ENCODE results near the gene MB.

The MB gene

GRCh38 chr22:35609261-35609660 lies 7.9 kb downstream of the MB start:
- DNase-seq (ENCODE audit: low read depth, low spot score) = no peak
- TF ChIP-seq YY1 (IDR thresholded peaks at IDR 0.05; ENCODE audit: insufficient read depth, insufficient read length) (no peak), ZNF274 (IDR thresholded peaks at IDR 0.05; ENCODE audit: low read depth, low read length) (no peak), SUZ12 (IDR thresholded peaks at IDR 0.05; ENCODE audit: extremely low read depth, insufficient read depth, insufficient read length) (no peak)
- H3K4me3 ChIP-seq (ENCODE audit: insufficient read length, low read depth) = no peak overlapping the region
- peaks cover 2% of the 10 kb centered on the region for H3K4me1 ChIP-seq (ENCODE audit: insufficient read depth, insufficient read length)
- H3K27me3 ChIP-seq (ENCODE audit: insufficient read depth, insufficient read length) = no peaks in the 10 kb centered on the region
- H3K9me3 ChIP-seq (ENCODE audit: insufficient read depth, low read length) = no peaks in the 10 kb centered on the region
- H3K9ac ChIP-seq (ENCODE audit: insufficient read length, low read depth) = no peak overlapping the region
- no peaks in the 10 kb centered on the region for H3K36me3 ChIP-seq (ENCODE audit: insufficient read depth, insufficient read length, low read length)

- DNase-seq (ENCODE audit: low read depth, low spot score) = no peak
- H3K4me1 ChIP-seq (ENCODE audit: insufficient read depth, insufficient read length) = no peaks in the 10 kb centered on the region
- TF ChIP-seq SUZ12 (IDR thresholded peaks at IDR 0.05; ENCODE audit: extremely low read depth, insufficient read depth, insufficient read length) = no peak
- TF ChIP-seq ZNF274 (IDR thresholded peaks at IDR 0.05; ENCODE audit: low read depth, low read length) = no peak
- no peak for TF ChIP-seq YY1 (IDR thresholded peaks at IDR 0.05; ENCODE audit: insufficient read depth, insufficient read length)
- no peaks in the 10 kb centered on the region for H3K36me3 ChIP-seq (ENCODE audit: insufficient read depth, insufficient read length, low read length)
- H3K4me3 ChIP-seq (ENCODE audit: insufficient read length, low read depth) = no peak overlapping the region
- H3K9me3 ChIP-seq (ENCODE audit: insufficient read depth, low read length) = no peaks in the 10 kb centered on the region
- no peak overlapping the region for H3K9ac ChIP-seq (ENCODE audit: insufficient read length, low read depth)
- H3K27me3 ChIP-seq (ENCODE audit: insufficient read depth, insufficient read length) = no peaks in the 10 kb centered on the region
Observed at GRCh38 chr22:35608088-35608487, 9.0 kb downstream of the MB start.

- Histone ChIP-seq H3K4me1 (ENCODE audit: insufficient read depth, insufficient read length) (no peaks in the 10 kb centered on the region), H3K36me3 (ENCODE audit: insufficient read depth, insufficient read length, low read length) (no peaks in the 10 kb centered on the region), H3K9ac (ENCODE audit: insufficient read length, low read depth) (no peak overlapping the region), H3K4me3 (ENCODE audit: insufficient read length, low read depth) (no peak overlapping the region), H3K9me3 (ENCODE audit: insufficient read depth, low read length) (no peaks in the 10 kb centered on the region), H3K27me3 (ENCODE audit: insufficient read depth, insufficient read length) (no peaks in the 10 kb centered on the region)
- no peak for DNase-seq (ENCODE audit: low read depth, low spot score)
- no peak for TF ChIP-seq ZNF274 (IDR thresholded peaks at IDR 0.05; ENCODE audit: low read depth, low read length)
- no peak for TF ChIP-seq YY1 (IDR thresholded peaks at IDR 0.05; ENCODE audit: insufficient read depth, insufficient read length)
- TF ChIP-seq SUZ12 (IDR thresholded peaks at IDR 0.05; ENCODE audit: extremely low read depth, insufficient read depth, insufficient read length) = no peak
Observed at GRCh38 chr22:35606916-35607315, 10.2 kb downstream of the MB start.

DNA sequence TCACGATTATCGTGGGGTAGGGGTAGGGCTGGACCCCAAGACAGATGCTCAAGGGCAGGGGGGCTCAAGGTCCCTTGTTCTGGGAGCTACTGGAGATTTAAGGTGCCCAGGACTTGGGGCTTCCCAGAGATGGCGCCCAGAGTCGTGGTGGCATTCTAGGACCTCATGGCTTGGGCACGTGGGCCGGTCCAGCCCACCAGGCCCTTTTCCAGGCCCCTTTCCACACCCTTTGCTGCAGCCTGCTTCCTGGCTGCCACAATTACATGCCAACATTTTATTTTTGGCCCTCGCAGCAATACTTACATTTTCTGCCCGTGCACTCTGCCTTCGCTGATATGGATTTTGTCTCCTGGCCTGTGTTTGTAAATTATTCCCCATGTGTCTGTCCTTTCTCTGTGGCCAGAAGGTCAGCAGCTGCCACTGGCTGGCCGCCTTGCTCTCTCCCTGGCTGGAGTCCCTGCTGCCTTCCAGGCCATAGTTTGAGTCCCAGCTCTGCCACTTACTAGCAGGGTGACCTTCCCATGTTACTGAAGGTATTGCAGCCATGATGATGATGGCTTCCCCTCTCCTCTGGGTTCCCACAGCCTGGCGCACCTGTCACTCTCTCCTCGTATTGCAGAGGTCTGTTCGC lies 11.2 kb downstream of the MB start:
- H3K9ac ChIP-seq (ENCODE audit: insufficient read length, low read depth) = no peak overlapping the region
- H3K27me3 ChIP-seq (ENCODE audit: insufficient read depth, insufficient read length) = no peaks in the 10 kb centered on the region
- no peak for DNase-seq (ENCODE audit: low read depth, low spot score)
- TF ChIP-seq SUZ12 (IDR thresholded peaks at IDR 0.05; ENCODE audit: extremely low read depth, insufficient read depth, insufficient read length) = no peak
- TF ChIP-seq ZNF274 (IDR thresholded peaks at IDR 0.05; ENCODE audit: low read depth, low read length) = no peak
- no peak for TF ChIP-seq YY1 (IDR thresholded peaks at IDR 0.05; ENCODE audit: insufficient read depth, insufficient read length)
- no peak overlapping the region for H3K4me3 ChIP-seq (ENCODE audit: insufficient read length, low read depth)
- H3K4me1 ChIP-seq (ENCODE audit: insufficient read depth, insufficient read length) = no peaks in the 10 kb centered on the region
- H3K36me3 ChIP-seq (ENCODE audit: insufficient read depth, insufficient read length, low read length) = no peaks in the 10 kb centered on the region
- H3K9me3 ChIP-seq (ENCODE audit: insufficient read depth, low read length) = no peaks in the 10 kb centered on the region

DNA sequence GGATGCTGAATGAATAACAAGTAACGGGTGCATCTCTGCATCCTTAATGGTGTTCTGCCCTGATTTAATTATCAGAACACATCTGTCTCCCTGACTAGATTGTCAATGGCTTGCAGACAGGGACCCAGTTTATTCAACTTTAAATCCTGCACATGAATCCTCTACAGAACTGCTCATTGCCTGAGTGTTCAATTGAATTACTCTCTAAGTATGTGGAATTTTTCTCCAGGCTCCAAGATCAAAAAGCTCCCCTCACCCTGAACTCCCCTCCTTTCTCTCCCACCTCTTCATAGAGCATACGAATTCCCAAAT lies 11.8 kb downstream of the MB start:
- Histone ChIP-seq H3K9me3 (ENCODE audit: insufficient read depth, low read length) (no peaks in the 10 kb centered on the region), H3K36me3 (ENCODE audit: insufficient read depth, insufficient read length, low read length) (no peaks in the 10 kb centered on the region), H3K4me3 (ENCODE audit: insufficient read length, low read depth) (no peak overlapping the region), H3K27me3 (ENCODE audit: insufficient read depth, insufficient read length) (no peaks in the 10 kb centered on the region), H3K9ac (ENCODE audit: insufficient read length, low read depth) (no peak overlapping the region), H3K4me1 (ENCODE audit: insufficient read depth, insufficient read length) (no peaks in the 10 kb centered on the region)
- DNase-seq (ENCODE audit: low read depth, low spot score) = no peak
- TF ChIP-seq ZNF274 (IDR thresholded peaks at IDR 0.05; ENCODE audit: low read depth, low read length) = no peak
- no peak for TF ChIP-seq YY1 (IDR thresholded peaks at IDR 0.05; ENCODE audit: insufficient read depth, insufficient read length)
- no peak for TF ChIP-seq SUZ12 (IDR thresholded peaks at IDR 0.05; ENCODE audit: extremely low read depth, insufficient read depth, insufficient read length)

- Histone ChIP-seq H3K4me1 (ENCODE audit: insufficient read depth, insufficient read length) (no peaks in the 10 kb centered on the region), H3K9ac (ENCODE audit: insufficient read length, low read depth) (no peak overlapping the region), H3K9me3 (ENCODE audit: insufficient read depth, low read length) (no peaks in the 10 kb centered on the region), H3K36me3 (ENCODE audit: insufficient read depth, insufficient read length, low read length) (no peaks in the 10 kb centered on the region), H3K4me3 (ENCODE audit: insufficient read length, low read depth) (no peak overlapping the region), H3K27me3 (ENCODE audit: insufficient read depth, insufficient read length) (no peaks in the 10 kb centered on the region)
- no peak for DNase-seq (ENCODE audit: low read depth, low spot score)
- TF ChIP-seq SUZ12 (IDR thresholded peaks at IDR 0.05; ENCODE audit: extremely low read depth, insufficient read depth, insufficient read length) (no peak), YY1 (IDR thresholded peaks at IDR 0.05; ENCODE audit: insufficient read depth, insufficient read length) (no peak), ZNF274 (IDR thresholded peaks at IDR 0.05; ENCODE audit: low read depth, low read length) (no peak)
Observed at GRCh38 chr22:35604621-35605368, 12.3 kb downstream of the MB start.

DNA sequence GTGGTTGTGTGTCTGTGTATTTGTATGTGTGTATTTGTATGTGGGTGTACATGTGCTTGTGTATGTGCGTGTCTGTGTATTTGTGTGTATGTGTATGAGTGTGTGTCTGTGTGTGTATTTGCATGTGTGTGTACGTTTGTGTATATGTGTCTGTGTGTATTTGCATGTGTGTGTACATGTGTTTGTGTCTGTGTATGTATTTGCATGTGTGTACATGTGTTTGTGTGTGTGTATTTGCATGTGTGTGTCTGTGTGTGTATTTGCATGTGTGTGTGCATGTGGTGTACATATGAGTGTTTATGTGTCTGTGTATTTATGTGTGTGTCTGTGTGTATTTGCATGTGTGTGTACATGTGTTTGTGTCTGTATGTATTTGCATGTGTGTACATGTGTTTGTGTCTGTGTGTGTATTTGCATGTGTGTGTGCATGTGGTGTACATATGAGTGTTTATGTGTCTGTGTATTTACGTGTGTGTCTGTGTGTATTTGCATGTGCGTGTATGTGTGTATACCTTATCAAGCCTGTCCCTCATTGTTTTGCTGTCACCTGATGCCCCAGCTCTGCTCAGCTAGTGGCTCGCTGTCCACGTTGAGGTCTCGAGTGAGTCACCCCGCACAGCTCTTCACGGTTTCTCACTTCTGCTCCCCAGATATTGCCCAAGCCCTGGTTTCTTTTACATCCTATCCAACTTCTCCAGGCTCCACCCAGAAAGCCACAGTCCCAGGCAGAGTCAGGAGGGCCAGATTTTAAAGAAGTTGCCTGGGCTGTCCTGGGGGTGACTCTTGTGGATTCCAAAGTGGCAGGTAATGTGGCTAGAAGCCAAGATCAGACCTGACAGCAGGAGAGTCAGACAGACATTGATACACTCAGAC lies 15.2 kb downstream of the MB start:
- H3K36me3 ChIP-seq (ENCODE audit: insufficient read depth, insufficient read length, low read length) = no peaks in the 10 kb centered on the region
- no peak for DNase-seq (ENCODE audit: low read depth, low spot score)
- H3K27me3 ChIP-seq (ENCODE audit: insufficient read depth, insufficient read length) = no peaks in the 10 kb centered on the region
- H3K4me1 ChIP-seq (ENCODE audit: insufficient read depth, insufficient read length) = no peaks in the 10 kb centered on the region
- no peak overlapping the region for H3K4me3 ChIP-seq (ENCODE audit: insufficient read length, low read depth)
- TF ChIP-seq SUZ12 (IDR thresholded peaks at IDR 0.05; ENCODE audit: extremely low read depth, insufficient read depth, insufficient read length) (no peak), YY1 (IDR thresholded peaks at IDR 0.05; ENCODE audit: insufficient read depth, insufficient read length) (no peak), ZNF274 (IDR thresholded peaks at IDR 0.05; ENCODE audit: low read depth, low read length) (no peak)
- no peaks in the 10 kb centered on the region for H3K9me3 ChIP-seq (ENCODE audit: insufficient read depth, low read length)
- no peak overlapping the region for H3K9ac ChIP-seq (ENCODE audit: insufficient read length, low read depth)
